LNCaP clone FGC (cell line): ENCODE results near the gene RNASE8.

Experiments used
- DNase-seq: peaks from one replicate; pipeline ENCODE4 v3.0.0-alpha.2; 2011; ENCODE audit warnings: low read depth
- H3K4me3 ChIP-seq: 2 replicates; pipeline ENCODE4 v1.5.1; 2011; ENCODE audit warnings: mild to moderate bottlenecking, low read depth, low read length, control low read depth
- TF ChIP-seq, protein P1 (sequence below): IDR thresholded peaks from 2 replicates; pipeline ENCODE4 v1.5.1; 2012; ENCODE audit warnings: mild to moderate bottlenecking; ENCODE audit not compliant: control insufficient read depth, insufficient read depth; ENCODE audit errors: extremely low read depth

RNASE8 gene

GRCh38 chr14:21102521-21103410 lies 45.1 kb downstream of the RNASE8 start:
- no peak for DNase-seq
- peak overlapping the region; percentile 74 for H3K4me3 ChIP-seq
- TF ChIP-seq, protein P1, sequence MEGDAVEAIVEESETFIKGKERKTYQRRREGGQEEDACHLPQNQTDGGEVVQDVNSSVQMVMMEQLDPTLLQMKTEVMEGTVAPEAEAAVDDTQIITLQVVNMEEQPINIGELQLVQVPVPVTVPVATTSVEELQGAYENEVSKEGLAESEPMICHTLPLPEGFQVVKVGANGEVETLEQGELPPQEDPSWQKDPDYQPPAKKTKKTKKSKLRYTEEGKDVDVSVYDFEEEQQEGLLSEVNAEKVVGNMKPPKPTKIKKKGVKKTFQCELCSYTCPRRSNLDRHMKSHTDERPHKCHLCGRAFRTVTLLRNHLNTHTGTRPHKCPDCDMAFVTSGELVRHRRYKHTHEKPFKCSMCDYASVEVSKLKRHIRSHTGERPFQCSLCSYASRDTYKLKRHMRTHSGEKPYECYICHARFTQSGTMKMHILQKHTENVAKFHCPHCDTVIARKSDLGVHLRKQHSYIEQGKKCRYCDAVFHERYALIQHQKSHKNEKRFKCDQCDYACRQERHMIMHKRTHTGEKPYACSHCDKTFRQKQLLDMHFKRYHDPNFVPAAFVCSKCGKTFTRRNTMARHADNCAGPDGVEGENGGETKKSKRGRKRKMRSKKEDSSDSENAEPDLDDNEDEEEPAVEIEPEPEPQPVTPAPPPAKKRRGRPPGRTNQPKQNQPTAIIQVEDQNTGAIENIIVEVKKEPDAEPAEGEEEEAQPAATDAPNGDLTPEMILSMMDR, result no peak

DNA sequence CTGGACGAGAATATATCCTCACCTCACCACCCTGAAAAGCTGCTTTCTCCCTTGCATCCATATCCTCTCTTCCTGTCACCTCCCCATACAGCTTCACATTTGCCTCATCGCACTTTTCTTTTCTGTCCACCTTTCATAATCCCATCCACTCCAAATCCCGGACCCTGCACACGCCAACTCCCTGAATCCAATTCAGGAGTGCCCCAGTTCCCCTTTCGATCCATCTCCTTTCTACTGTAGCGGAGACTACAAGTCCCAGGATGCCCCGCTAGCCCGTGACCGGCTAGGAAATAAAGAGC lies 45.7 kb downstream of the RNASE8 start:
- no peak for DNase-seq
- TF ChIP-seq, protein P1, result no peak
- H3K4me3 ChIP-seq, result peak overlapping the region; percentile 74

DNA sequence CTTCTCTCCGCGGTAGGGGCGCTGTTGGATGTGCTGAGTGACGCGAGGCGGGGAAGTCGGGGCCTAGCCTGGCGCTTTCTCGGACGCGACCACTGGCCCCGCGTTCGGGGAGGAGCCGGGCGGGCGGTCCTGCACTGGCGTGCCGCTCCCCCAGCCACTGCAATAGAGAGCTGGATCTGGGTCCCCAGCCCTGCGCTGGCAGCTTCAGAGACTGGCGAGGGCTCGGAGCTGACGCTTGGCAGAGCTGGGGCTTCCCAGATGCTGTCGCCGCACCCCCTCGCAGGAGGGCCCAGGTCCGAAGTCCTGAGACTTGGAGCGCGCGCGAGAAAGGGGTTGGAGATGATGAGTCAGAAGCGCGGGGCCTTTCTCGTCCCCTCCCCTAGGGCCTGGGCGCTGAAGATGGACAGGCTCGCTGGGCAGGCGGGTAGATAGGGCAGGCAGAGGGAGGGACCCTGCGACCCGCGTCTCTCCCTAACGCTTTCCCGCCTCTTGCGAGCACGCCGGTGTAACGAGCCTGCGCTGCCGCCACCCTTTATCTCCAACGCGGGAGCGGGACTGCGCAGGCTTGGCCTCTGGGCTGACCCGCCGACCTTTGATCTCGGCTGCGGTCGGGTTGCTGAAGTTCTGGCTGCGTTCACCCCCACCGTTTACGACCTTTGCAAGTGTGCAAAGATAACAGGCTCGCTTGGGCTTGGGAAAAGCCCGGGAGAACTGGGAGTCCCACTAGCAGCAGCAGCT lies 46.3 kb downstream of the RNASE8 start:
- TF ChIP-seq, protein P1, result peak; percentile 92
- H3K4me3 ChIP-seq, result peak overlapping the region; percentile 74
- peak; percentile 91 for DNase-seq

DNA sequence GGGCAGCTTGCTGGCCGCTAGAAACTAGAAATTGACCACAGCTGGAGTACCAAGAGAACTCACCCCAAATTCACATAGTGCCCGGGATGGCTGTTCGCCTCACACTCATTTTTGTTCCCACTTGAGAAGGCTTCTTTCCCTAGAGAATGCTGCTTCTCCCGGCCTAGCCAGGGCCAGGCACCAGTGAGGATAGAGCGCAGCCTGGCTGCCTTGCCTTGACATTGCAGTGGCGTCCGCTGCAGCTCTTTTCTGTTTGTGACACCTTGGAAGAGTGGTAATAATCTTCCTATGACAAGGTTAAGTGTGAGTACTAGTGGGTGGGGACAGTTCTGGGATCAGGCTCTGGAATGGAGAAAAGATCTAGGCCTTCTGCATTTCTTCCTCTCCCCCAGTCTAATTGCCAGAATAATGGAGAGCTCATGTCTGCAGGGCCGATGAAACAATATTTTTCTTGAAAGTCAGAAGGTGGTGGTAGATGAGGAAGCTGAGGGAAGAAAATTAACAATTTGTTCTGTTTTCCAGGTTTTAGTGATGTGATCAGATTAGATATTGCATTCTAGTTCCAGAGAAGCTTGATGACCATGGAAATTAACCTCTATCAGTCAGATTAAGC lies 46.9 kb downstream of the RNASE8 start:
- peak; percentile 52 for DNase-seq
- TF ChIP-seq, protein P1, result peak; percentile 96
- peak overlapping the region; percentile 74 for H3K4me3 ChIP-seq

- TF ChIP-seq, protein P1, result no peak
- H3K4me3 ChIP-seq, result peak overlapping the region; percentile 74
- DNase-seq, result no peak
Measured at GRCh38 chr14:21105095-21105494, 47.5 kb downstream of the RNASE8 start.

GRCh38 chr14:21106176-21106497 lies 48.5 kb downstream of the RNASE8 start:
- no peak overlapping the region for H3K4me3 ChIP-seq
- TF ChIP-seq, protein P1, result no peak
- DNase-seq, result no peak
